Glomerular visceral epithelial cell (primary cell): ENCODE results near the gene FANCF.
A peak's percentile ranks its signal among the peaks of the same experiment; 100 is the strongest.

Experiments used
- DNase-seq: peaks from one replicate; pipeline ENCODE4 v3.0.0-alpha.2; 2016; ENCODE audit errors: extremely low spot score

FANCF gene

DNA sequence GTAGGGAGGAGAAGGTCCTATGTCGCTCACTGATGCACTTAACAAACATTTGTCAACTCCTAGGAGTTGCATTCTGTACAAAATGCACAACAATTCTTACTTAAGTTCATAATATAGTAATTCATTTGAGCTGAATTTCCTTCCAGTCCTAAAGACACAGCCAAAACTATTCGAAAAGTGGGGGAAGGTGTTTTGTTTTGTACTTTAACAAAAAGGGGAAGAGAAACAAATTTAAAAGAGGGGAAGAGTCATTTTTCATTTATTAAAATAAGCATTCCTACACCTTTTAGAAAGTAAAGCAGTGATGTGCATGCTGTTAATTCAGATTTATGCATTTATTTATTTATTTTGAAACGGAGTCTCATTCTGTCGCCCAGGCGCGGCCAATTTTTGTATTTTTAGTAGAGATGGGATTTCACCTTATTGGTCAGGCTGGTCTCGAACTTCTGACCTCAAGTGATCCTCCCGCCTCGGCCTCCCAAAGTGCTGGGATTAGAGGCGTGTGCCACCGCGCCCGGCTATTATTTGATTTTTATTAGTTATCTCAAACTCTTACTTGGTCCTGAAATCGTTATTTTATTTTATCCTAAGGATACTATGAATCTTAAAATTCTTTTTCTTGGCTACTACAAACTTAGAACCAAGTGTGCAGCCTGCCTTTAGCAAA, 1.1 kb upstream of the FANCF start:
- no peak for DNase-seq

DNA sequence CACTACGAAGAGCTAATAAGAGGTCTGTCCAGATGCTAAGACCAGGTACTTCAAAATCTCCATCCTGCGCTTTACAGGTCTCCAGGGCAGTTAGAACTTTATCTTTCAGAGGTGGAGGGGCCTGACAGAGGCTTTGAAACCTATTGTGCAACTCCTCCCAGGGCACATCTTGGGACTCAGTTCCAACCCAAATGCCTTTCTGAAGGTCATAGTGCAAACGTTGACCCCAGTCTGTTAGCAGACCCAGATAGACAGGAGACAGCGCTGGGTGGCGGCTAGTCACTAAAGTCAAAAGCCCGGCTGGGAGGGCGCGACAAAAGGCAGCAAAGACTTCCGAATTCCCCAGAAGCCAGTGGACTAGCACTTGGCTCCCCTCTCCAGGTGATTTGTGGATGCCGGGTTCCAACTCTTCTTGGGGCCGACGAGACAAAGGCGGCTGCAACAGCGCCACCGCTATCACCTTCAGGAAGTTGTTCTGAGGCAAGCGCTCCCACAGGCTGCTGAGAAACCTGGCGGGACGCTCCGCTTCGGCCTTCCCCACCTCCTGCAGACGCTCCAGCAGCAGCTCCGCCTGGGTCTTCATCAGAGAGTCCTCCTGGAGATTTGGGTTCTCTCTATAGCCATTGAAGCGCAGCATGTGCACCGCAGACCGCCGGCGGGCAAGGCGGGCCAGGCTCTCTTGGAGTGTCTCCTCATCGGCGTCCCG, 728 bp downstream of the FANCF start:
- peak; percentile 65 for DNase-seq

DNA sequence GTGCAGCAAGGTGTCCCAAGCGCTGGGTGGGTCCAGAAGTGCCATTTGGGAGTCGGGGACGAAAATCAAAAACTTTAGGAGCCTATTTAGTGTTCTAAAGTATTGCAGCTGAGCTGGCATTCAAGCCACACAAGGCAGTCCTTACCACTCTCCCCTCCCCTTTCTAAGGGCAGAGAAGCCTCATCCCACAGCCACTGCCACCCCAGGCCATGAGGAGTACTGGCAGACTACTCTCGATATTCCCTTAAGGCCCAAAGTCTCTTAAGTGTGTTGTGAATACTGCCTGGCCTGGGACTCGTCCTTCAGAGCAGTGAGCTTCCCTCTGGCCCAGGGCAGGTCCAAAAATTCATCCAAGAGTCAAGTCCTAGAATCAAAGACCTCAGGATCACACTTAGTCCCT, 7.8 kb downstream of the FANCF start:
- no peak for DNase-seq

DNA sequence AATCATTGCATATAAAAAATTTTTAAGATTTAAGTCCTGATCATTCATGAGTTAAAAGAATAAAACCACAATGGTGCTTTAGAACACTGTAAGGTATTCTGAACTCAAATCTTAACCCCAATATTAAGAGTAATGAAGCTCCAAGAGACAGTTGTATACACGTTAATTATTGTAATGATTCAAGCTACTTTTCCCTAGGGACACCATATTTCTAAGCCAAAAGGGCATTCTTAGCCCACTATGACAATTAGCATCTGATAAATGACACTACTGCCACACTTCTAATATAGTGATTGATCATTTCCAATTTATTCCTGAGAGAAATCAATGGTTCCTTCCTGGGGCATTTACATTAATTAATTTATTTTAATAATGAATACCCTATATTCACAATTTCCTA, 21.7 kb downstream of the FANCF start:
- no peak for DNase-seq

DNA sequence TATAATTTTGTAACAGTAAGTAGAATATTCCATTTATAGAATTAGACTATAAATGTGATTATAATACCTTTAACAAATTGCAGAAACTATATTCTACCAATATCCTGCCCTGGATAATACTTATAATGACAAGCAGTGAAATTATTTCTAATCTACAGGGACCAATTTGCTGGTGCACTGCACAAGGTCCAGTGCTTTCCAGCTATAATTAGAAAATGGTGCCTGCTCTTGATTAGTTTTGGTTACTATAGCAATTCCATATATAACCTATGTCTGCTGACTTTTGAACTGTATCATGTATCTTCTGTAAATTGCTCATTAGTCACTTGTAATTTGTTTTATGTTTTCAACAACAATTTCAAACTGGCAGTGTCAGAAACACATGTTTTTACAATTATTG, 23.1 kb downstream of the FANCF start:
- no peak for DNase-seq

DNA sequence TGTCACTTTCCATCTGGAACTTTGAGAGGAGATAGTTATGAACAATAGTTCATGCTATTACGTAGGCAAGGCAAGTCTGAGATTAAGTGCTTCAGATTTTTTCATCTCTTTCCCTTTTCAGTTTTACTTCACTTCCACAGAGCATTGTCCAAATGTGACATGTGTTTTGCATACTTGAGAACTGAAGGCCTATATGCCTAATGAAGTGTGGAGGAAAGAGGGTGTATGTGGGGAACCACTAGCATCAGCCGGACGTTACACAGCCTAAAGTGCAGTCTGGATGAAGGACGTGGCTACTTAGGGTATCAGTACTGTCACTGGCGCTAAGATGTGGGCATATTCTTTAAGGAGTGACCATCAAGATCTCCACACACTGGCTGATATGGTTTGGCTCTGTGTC, 26.2 kb downstream of the FANCF start:
- no peak for DNase-seq

DNA sequence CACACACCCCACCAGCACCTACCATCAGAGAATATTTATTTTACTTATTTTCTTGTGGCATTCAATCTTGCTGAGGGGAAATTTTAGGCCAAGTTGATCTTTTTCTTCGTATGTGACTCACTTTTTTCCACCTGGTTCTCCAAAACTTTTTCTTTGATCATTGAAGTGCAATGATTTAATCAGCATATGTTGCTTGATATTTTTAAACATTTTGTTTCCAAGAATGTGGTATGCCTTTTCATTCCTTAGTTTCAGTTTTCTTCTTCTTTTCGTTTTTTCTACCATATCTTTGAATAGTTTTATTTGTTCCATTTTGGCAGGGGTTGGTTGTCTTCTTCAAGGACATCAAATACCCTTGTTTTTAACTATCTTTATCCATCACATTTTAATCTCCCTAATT, 28.6 kb downstream of the FANCF start:
- DNase-seq: no peak

DNA sequence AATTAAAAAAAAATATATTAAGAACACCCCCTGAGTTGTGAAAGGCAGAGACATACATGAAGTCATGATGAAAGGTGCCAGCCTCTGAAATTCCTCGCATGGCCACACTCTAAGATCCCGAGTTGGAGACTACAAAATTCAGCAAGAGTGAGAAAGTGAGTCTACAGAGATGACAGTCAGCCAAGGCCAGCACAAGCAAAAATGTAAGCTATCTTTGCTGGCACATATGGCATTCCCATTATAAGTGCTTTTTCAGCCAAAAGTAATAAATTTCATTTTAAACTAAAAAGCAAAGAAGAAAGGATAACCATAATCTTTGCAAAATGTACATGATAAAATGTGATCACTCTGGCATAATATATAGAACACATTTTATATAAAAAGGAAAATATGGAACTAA, 40.6 kb downstream of the FANCF start:
- no peak for DNase-seq

DNA sequence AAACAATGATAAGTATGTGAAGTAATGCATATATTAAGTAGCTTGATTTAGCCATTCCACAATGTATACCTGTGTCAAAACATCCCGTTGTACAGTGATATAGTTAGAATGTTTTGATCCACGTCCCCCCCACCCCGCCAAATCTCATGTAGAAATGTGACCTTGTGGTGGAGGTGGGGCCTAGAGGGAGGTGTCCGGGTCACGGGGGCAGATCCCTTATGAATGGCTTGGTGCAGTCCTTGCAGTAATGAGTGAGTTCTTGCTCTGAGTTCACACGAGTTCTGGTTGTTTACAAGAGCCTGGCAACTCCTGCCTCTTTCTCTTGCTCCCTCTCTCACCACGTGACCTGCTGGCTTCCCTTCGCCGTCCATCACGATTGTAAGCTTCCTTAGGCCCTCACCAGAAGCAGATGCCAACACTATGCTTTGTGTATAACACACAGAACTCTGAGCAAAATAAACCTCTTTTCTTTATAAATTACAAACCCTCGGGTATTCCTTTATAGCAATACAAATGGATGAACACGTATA, 41.6 kb downstream of the FANCF start:
- DNase-seq: no peak

DNA sequence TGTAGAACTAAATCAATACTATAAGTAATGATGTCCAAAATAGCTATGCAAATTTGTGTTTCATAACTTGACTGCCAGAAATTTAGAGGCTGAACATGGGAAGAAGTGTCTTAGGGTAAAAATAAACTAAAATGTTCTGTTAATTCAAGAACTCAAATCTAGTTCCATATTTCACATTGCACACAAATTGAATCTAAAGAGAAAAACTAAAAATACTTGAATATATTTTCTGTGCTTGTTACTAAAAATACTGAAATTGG, 43.5 kb downstream of the FANCF start:
- DNase-seq: no peak

DNA sequence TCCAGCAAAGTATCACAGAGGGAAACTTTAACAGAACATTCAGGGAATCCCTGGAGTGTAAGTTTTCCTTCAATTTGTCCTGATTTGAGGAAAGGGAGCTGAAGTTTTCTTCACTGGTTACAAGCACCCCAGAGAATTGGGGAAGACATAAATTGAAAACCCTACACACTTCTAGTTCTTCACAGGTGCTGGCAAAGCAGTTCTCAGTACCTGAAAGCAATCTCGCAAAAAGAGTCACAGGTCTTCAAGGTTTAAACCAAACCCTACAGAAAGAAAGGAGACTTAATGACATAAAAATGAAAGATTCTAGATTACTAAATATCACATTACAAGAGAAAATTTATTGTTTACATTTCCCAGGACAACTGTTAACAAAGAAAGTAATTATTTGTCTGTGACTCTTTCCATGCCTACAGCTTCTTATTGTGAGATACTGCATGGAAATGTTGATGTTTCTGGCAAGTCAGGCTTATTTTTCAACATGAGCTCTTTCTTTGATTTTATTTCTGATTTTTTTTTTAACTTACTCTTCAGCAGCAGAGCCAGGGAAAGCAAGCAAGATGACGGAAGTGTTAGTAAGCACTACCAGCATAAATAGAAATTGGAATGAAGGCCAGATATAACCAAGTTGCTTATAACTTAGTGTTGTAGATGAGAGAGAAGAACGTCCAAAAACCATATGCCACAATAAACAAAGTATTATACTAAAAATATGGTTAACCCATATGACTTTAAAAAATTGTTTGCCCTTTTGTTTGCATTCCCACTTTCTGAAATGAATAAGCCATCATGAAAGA, 44.1 kb downstream of the FANCF start:
- DNase-seq: no peak

DNA sequence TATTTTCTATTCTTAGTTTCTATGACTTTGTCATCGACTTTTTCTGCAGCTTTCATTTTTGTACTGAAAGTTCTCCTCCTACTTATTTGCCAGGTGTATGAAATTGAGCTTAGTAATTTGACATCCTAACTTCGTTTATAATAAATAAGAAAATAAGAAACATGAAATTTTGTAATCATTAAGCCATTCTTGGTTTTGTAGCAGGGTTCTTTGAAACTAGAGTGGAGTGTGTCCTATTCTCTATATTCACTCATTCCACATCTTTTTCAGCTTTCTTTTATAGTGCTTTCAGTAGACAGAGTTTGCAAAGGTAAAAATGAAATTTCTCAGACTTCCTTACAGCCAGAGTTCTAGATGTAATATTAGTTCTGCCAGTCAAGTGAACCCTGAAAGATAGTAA, 47.8 kb downstream of the FANCF start:
- DNase-seq: no peak
